ENCODE data around the gene MMP25.
A peak's percentile ranks its signal among the peaks of the same experiment; 100 is the strongest.
"Not testable (repeated sequence)": the region's sequence is repeated elsewhere in the genome, so short reads cannot be mapped to it uniquely, and the experiment has no call there.

MMP25 gene

DNA sequence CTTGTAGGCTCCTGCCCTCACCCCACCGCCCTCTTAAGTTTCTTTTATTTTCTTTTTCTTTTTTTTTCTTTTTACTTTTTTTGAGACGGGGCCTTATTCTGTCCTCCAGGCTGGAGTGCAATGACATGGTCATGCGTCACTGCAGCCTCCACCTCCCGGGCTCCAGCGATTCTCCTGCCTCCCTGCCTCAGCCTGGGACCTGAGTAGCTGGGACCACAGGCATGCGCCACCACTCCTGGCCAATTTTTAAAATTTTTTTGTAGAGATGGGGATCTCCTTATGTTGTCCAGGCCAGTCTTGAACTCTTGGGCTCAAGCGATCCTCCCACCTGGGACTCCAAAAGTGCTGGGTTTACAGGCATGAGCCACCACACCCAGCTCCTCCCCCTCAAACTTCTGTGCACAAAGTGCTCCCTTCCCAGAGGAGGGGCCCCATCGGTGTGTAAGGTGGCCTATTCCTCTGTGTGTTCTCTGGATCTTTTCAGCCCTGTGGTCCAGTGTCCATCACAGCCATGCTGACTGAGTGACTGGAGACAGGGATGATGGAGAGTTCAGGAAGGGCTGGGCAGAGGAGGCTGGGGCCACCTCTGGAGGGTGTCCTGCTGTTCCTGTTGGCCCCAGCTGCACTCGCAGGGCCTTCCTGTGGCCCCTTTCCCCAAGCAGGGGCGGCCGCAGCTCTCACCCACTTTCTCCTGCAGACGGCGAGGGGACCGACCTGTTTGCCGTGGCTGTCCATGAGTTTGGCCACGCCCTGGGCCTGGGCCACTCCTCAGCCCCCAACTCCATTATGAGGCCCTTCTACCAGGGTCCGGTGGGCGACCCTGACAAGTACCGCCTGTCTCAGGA lies 10.2 kb downstream of the MMP25 start:
- no peak for DNase-seq (ENCODE audit: low read depth in 3 of 3)

DNA sequence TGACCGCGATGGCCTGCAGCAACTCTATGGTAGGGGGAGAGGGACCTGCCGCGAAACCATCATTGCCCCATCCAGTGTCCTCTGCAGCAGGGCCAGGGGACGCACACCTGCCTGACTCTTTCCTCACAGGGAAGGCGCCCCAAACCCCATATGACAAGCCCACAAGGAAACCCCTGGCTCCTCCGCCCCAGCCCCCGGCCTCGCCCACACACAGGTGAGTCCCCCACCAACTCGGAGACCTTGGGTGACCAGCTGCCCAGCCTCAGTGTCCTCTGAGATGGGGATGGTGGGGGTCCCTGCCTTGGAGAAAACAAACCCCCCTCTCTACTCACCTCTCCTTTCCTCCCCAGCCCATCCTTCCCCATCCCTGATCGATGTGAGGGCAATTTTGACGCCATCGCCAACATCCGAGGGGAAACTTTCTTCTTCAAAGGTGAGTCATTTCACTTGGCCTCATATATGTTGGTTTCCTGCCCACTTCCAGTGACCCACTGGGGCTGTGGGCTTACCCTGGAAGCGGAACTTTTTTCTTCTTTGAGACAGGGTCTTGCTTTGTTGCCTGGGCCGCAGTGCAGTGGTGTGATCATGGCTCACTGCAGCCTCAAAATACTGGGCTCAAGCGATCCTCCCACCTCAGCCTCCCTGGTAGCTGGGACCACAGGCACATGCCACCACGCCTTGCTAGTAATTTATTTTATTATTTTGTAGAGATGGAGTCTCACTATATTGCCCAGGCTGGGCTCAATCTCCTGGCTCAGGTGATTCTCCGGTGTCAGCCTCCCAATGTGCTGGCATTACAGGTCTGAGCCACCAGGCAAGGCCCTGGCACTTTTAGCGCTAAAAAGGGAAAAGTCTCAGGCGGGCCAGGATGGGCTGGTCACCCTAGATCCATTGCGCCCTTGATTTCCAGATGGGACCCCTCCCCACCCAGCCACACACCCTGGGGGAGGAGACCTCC lies 11.1 kb downstream of the MMP25 start:
- no peak for DNase-seq (ENCODE audit: low read depth in 3 of 3)

- DNase-seq (ENCODE audit: low read depth in 3 of 3), result no peak
These were observed 12.0 kb downstream of the MMP25 start for GRCh38 chr16:3058139-3059030.

DNA sequence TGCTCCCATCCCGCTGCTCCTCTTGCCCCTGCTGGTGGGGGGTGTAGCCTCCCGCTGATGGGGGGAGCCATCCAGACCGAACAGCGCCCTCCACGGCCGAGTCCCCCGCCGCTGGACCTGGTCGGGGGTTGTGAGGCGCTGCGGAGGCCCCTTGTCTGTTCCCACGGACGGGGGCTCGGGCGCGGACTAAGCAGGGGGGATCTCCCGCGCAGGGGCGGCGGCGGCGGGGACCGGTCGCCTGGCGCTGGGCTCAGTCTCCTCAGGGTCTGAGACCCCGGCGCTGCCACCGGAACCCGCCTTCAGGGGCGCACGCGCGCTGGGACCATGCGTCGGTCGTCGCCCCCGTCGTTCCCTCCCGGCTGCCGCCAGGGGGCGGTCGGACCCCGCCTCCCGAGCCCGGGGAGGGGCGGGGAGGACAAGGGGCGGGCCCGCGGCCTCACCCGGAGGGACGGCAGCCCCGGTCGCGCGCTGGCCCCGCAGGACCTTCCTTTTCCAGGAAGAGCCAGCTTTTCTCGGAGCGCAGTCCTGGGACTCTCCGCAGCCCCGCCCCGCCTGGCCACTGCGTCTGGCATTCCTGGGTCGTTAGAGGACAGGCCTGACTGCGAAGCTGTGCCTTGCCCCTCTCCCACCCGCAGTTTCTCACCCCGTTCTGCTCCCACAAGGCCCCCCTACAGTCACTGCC lies 12.8 kb downstream of the MMP25 start:
- DNase-seq (ENCODE audit: low read depth in 3 of 3), result peak; percentile 74 to 84 (median 78)

DNA sequence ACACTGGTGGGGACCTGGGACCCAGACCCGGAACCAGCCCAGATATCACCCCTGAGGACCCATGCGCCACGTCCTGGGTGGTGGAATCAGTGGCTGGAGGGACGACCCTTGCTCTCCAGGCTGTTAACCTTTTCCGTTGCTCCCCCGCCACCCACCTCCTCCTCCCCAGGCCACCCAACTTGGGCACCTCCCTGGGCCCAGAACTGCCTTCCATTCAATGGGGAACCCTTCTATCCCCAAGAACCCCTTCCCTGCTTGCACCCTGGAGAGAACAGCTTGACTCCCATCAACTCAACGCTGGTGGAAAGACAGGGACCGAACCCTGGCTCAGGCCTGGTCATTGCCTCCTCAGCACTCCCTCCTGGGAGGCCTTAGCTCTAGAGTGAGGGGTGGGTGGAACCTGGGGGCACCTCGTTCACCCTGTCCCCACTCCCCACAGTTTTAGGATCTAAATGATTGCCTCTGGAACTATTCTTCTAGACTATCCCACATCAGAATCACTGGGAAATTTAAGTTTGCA lies 13.4 kb downstream of the MMP25 start:
- DNase-seq (ENCODE audit: low read depth in 3 of 3), result no peak

DNA sequence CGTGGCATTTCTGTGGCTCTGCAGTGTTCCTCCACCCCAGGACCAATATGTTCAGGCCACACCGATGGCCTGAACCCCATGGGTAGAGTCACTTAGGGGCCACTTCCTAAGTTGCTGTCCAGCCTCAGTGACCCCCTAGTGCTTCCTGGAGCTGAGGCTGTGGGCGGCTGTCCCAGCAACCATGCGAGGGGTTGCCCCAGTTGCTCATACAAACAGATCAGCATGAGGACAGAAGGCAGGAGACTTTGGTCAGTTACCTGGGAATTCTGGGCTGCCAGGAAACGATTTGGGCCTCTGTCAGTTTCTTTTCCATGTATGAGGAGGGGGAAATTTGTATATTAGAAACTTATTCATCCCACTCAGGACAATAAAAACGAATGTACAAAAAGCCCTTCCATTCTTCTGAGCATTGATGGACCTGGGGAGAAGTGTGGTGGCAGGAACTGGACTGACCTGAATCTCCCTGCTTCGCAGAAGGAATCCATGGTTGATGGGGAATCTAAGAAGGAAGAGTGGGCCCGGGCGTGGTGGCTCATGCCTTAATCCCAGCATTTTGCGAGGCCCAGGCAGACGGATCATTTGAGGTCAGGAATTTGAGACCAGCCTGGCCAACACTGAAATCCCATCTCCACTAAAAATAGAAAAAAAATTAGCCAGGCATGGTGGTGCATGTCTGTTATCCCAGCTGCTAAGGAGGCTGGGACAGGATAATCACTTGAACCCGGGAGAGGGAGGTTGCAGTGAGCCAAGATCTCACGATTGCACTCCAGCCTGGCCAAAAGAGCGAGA lies 14.2 kb downstream of the MMP25 start:
- no peak for DNase-seq (ENCODE audit: low read depth in 3 of 3)

DNA sequence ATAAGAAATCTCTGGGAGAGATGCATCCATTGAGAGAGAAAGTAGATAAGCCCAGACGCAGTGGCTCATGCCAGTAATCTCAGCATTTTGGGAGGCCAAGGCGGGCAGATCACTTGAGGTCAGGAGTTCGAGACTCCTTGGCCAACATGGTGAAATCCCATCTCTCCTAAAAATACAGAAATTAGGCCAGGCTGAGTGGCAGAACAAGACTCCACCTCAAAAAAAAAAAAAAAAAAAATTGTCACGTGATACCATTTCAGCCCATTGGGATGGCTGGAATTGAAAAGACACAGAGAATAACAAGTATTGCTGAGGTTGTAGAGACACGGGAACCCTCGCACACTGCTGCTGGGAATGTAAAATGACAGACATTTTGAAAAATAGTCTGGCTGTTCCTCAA lies 16.2 kb downstream of the MMP25 start:
- DNase-seq (ENCODE audit: low read depth in 3 of 3), result no peak

GRCh38 chr16:3063625-3064386 lies 17.4 kb downstream of the MMP25 start:
- no peak for DNase-seq (ENCODE audit: low read depth in 3 of 3)

DNA sequence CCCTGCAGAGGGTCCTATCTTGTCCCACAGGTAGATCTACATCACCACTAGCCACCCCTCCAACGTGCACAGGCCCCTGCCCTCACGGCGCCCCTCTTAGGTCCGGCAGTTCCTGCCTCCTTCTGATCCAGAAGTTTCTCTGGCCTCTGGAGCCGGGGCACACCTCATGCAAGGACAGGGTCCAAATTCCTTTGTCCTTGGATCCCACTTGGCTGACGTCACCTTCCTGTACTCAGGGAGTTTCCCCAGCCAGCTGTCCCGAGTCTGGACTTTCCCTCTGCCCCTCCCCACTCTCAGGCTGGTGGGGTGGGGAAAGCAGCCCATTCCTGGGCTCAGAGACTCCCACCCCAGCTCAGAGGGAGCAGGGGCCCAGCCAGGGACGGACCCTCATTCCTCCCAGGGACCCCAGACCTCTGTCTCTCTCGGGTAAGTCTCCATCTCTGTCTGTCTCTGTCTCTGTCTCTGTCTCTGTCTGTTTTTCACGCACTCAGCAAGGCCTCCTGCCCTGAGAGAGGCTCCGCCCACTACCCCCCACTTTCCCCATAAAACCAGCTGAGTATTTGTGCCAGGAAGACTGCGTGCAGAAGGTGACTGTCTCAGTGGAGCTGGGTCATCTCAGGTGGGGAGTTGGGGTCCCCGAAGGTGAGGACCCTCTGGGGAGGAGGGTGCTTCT lies 18.8 kb downstream of the MMP25 start, which contains the start of gene IL32:
IL32 (plus strand) TSS at position 572 of the 673 bp plus-strand sequence. CDS start 172 bp downstream, outside the sequence.
- peak in 2 of 3 experiments; percentile 61 to 78 for DNase-seq (ENCODE audit: low read depth in 3 of 3)

DNA sequence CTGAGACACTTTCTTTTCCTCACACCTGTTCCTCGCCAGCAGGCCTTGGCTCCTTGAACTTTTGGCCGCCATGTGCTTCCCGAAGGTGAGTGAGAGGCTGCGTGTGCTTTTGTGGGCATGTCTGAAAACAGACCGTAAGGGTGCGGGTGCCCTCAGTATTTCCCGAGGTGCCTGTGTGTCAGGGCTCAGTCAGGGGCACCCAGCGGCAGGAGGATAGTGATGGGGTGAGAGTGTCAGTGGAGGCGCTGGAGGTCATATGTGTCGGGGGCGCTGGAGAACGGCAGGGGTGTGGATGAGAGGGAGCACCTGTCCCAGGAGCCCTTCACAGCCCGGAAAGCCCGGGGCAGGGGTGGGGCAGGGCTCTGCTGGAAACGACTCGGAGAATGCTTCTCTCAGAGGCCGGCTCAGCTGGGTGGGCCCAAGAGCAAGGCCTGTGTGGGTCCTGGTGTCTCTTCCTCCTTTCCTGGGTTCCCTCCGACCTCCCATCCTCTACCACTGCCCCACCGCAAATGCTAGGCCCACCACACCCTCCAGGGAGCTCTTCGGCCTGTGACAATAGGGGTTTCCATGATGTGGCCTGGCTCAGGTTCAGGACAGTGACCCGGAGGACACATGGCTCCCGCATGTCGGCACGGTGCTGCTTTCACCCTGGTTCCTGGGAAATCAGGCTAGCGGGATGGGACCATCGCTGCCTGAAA lies 19.5 kb downstream of the MMP25 start:
- no peak for DNase-seq (ENCODE audit: low read depth in 3 of 3)

DNA sequence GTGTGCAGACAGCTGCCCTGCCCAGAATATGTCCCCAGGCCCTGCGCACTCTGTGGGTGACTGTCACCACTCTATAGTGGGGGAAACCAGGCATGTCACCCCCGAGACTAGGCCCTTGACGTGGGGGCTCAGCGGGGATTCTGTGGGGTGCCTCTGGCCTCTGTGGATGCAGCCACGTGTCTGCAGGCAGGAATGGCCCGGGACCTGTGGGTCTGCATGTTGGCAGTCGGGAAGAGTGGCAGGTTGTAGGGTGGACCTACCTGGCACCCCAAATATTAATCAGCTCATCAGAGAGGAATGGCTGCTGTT lies 20.0 kb downstream of the MMP25 start:
- no peak for DNase-seq (ENCODE audit: low read depth in 3 of 3)

DNA sequence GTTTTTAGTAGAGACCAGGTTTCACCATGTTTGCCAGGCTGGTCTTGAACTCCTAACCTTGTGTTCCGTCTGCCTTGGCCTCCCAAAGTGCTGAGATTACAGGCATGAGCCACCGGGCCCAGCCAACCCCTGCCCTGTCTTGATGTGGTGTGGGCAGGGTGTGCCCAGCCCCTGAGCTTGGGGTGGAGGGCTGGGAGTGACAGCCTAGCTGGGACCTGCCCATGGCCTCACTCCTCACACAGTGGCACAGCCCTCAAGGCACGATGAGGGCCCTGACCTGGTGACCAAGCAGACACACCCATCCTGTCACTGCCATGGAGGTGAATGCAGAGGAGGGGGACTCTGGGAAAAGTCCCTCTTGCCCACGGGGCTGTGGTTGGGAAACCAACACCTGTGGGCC lies 22.1 kb downstream of the MMP25 start:
- DNase-seq (ENCODE audit: low read depth in 3 of 3), result no peak

DNA sequence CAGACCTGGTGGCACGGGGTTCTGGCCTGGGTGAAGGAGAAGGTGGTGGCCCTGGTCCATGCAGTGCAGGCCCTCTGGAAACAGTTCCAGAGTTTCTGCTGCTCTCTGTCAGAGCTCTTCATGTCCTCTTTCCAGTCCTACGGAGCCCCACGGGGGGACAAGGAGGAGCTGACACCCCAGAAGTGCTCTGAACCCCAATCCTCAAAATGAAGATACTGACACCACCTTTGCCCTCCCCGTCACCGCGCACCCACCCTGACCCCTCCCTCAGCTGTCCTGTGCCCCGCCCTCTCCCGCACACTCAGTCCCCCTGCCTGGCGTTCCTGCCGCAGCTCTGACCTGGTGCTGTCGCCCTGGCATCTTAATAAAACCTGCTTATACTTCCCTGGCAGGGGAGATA lies 22.8 kb downstream of the MMP25 start:
- DNase-seq (ENCODE audit: low read depth in 3 of 3), result not testable (repeated sequence)

DNA sequence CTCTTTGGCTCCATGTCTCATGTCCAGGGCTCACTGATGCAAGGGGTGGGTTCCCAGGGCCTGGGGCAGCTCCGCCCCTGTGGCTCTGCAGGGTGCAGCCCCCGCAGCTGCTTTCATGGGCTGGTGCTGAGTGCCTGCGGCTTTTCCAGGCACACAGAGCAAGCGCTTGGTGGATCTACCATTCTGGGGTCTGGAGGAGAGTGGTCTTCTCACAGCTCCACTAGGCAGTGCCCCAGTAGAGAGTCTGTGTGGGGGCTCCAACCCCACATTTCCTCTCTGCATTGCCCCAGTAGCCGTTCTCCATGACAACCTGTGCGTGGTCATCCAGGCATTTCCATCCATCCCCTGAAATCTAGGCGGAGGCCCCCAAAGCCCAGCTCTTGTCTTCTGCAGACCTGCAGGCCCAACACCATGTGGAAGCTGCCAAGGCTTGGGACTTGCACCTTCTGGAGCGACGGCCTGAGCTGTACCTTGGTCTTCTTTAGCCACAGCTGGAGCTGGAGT lies 24.3 kb downstream of the MMP25 start:
- no peak for DNase-seq (ENCODE audit: low read depth in 3 of 3)

DNA sequence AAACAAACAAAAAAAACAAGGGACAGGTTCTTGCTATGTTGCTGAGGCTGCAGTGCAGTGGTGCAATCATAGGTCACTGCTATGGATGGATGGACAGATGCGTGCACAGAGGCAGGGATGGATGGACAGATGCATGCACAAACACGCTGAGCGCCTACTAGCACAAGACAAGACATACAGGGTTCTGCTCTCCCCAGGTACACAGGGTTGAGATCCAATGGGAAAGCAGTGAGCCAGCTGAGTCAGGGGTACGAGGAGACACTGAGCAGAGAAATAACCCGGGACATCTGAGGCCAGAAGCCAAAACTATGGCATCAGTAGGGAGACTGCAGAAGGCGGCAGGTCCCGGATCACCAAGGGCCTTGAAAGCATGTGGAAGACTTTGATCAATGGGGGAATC lies 25.3 kb downstream of the MMP25 start:
- DNase-seq (ENCODE audit: low read depth in 3 of 3), result no peak

DNA sequence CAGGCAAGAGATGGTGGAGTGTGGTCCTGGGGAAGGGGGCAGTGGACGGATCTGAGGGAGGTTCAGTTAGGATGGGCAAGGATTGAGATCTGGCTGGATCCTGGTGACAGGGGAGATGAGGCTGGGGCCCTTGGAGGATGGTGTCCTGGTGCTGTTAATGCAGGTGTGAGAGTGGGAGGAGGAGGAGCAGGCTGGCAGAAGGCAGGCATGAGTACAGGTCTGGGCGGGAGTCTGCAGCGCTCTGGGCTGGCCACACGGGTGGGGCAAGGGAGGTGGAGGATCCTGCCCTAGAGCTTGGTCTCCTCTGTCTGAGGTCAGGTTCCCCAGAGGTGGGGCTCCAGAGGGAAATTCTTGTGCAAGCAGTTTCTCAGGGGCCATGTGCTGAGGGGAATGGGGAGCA lies 25.8 kb downstream of the MMP25 start:
- not testable (repeated sequence) for DNase-seq (ENCODE audit: low read depth in 3 of 3)

DNA sequence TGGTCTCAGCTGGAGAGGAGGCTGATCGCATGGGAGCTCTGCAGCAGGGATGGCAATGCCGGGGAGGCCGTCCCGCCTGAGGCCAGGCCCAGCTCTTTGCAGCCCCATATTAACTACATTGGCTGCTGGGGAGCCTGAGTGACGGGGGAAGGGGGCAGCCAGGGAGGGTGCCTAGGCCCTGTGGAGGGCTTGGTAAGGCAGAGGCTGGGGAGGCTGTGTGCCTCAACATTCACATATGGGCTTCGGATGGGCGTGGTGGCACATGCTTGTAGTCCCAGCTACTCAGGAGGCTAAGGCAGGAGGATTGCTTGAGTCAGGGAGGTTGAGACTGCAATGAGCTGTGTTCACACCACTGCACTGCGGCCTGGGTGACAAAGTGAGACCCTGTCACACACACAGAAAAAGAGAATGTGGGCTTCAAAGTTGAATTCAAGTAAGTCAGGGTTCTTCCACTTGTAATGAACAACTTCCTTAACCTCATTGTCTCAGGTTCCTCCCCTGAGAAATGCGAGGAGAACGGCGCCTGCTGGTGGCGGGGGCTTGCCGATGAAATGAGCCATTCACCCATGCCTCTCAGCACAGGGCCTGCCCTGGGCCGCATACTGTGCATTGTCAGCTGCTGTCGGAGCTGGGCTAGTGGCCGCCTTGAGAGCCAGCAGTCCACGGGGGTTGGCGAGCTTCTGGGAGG lies 26.4 kb downstream of the MMP25 start:
- not testable (repeated sequence) for DNase-seq (ENCODE audit: low read depth in 3 of 3)
